ENCODE data around the gene TMEM60. TPM values are rescaled to one million over a fixed set of nuclear protein-coding genes. Genes with fewer than 3 reads are reported as not detected.

Gene TMEM60
- total and polyA plus RNA-seq, 9 donors = 8.1 to 30.9 (median 15.0) TPM

- no peaks in the 10 kb centered on the region for H3K9me3 ChIP-seq
- H3K27me3 ChIP-seq = no peaks in the 10 kb centered on the region
- intact Hi-C loops (cut with DNase I) = loop anchor here in 1 of 4 donors (10.0 kb wide), 1 partner anchor 1658 kb away; the partner anchor contains the start of gene MAGI2
- H3K27ac ChIP-seq = no peak overlapping the region
- peak overlapping the region; percentile 90 for H3K4me3 ChIP-seq
- 31 to 46% (median 44%) methylated on average over 5 of the region's 5 CpGs for WGBS, 3 donors
- H3K36me3 ChIP-seq = no peaks in the 10 kb centered on the region
- TF ChIP-seq POLR2A (IDR thresholded peaks at IDR 0.05) (no peak), CTCF (IDR thresholded peaks at IDR 0.05) (no peak), EP300 (IDR thresholded peaks at IDR 0.05) (no peak)
- peaks cover 9% of the 10 kb centered on the region for H3K4me1 ChIP-seq (ENCODE audit: insufficient read depth)
- DNase-seq = no peak
These were observed 1.3 kb downstream of the TMEM60 start for GRCh38 chr7:77796960-77797359.

GRCh38 chr7:77796109-77796508 lies 2.1 kb downstream of the TMEM60 start:
- intact Hi-C loops (cut with DNase I) = loop anchor here in 1 of 4 donors (10.0 kb wide), 1 partner anchor 1659 kb away; the partner anchor contains the start of gene MAGI2
- WGBS, 3 donors = 83 to 98% (median 97%) methylated on average over 3 of the region's 3 CpGs
- no peak overlapping the region for H3K4me3 ChIP-seq

GRCh38 chr7:77794000-77794399 lies 4.2 kb downstream of the TMEM60 start:
- Histone ChIP-seq H3K4me1 (ENCODE audit: insufficient read depth) (peaks cover 6% of the 10 kb centered on the region), H3K4me3 (no peak overlapping the region), H3K9me3 (no peaks in the 10 kb centered on the region), H3K27me3 (no peaks in the 10 kb centered on the region), H3K27ac (no peak overlapping the region), H3K36me3 (no peaks in the 10 kb centered on the region)
- 92 to 96% (median 92%) methylated on average over 4 of the region's 4 CpGs for WGBS, 3 donors
- intact Hi-C loops (cut with DNase I) = loop anchor here in 1 of 4 donors (10.0 kb wide), 1 partner anchor 1661 kb away; the partner anchor contains the start of gene MAGI2
- TF ChIP-seq EP300 (IDR thresholded peaks at IDR 0.05) (no peak), CTCF (IDR thresholded peaks at IDR 0.05) (no peak), POLR2A (IDR thresholded peaks at IDR 0.05) (no peak)
- no peak for DNase-seq

More at GRCh38 chr7:77796109-77796508, 2.1 kb downstream of the TMEM60 start:
- DNase-seq = no peak
- peaks cover 9% of the 10 kb centered on the region for H3K4me1 ChIP-seq (ENCODE audit: insufficient read depth)
- H3K9me3 ChIP-seq = no peaks in the 10 kb centered on the region
- no peak for TF ChIP-seq EP300 (IDR thresholded peaks at IDR 0.05)
- TF ChIP-seq POLR2A (IDR thresholded peaks at IDR 0.05) = no peak
- no peak for TF ChIP-seq CTCF (IDR thresholded peaks at IDR 0.05)
- H3K27me3 ChIP-seq = no peaks in the 10 kb centered on the region
- no peak overlapping the region for H3K27ac ChIP-seq
- no peaks in the 10 kb centered on the region for H3K36me3 ChIP-seq

GRCh38 chr7:77791956-77792355 lies 6.3 kb downstream of the TMEM60 start:
- H3K36me3 ChIP-seq = no peaks in the 10 kb centered on the region

More at GRCh38 chr7:77791956-77792355, 6.3 kb downstream of the TMEM60 start:
- TF ChIP-seq POLR2A (IDR thresholded peaks at IDR 0.05) = no peak
- TF ChIP-seq CTCF (IDR thresholded peaks at IDR 0.05) = no peak
- 33 to 41% (median 41%) methylated on average over 2 of the region's 2 CpGs for WGBS, 3 donors
- Histone ChIP-seq H3K27ac (no peak overlapping the region), H3K4me3 (no peak overlapping the region), H3K9me3 (no peaks in the 10 kb centered on the region), H3K27me3 (no peaks in the 10 kb centered on the region), H3K4me1 (ENCODE audit: insufficient read depth) (peaks cover 2% of the 10 kb centered on the region)
- intact Hi-C loops (cut with DNase I) = loop anchor here in 1 of 4 donors (10.0 kb wide), 1 partner anchor 1663 kb away; the partner anchor contains the start of gene MAGI2
- DNase-seq = no peak
